ENCODE results near the gene SPRYD4.
A peak's percentile ranks its signal among the peaks of the same experiment; 100 is the strongest.
"Not testable (repeated sequence)": the region's sequence is repeated elsewhere in the genome, so short reads cannot be mapped to it uniquely, and the experiment has no call there.

SPRYD4 gene

DNA sequence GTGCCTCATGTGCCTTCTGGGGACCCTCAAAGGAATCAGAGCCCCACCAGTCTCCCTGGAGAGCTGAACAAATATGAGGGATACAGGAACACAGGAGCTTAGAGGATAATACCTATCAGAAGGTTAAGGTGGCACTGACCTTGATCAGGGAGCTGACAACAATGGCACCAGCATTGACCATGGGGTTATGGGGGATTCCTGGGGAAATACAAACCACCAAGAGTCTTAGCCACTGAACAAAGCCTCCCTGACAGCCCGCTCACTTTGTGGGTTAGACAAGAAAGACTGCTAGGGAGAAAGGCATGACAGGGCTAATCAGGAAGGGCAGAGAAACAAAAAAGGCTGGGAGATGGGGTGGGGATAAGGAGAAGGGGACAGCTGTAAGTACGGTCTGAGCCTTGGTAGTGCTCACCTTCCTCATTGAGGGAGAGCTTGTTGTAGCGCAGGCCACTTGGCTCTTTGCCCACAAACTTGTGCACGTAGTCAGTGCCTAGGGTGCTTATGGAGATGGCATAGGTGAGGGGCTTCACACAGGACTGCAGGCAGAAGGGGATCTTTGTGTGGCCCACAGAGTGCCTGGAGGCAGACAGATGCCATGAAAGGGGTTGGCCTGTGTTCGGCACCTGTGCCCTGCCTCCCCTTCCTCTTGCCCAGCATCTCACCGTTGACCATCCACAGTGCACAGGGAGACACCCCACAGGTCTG is 9.3 kb downstream of the SPRYD4 start:
- no peak for DNase-seq

DNA sequence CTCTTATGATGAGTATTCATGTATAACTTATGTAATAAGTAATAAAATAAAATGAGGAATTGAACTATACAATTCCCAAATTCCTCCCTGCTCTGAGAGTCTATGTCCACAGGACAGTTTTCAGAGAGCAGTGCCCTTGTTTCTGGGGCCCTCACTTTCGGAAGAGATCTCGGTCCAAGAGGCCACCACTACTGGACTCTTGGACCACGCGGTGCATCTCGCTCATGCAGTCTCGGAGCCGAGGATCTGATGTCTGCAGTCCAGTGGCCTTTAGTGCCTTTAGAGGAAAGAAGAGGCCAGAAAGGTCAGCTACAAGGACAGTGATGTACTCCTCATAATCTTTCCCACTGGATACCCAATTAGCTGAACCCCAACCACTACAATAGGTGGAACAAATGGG is 11.2 kb downstream of the SPRYD4 start:
- DNase-seq = no peak

DNA sequence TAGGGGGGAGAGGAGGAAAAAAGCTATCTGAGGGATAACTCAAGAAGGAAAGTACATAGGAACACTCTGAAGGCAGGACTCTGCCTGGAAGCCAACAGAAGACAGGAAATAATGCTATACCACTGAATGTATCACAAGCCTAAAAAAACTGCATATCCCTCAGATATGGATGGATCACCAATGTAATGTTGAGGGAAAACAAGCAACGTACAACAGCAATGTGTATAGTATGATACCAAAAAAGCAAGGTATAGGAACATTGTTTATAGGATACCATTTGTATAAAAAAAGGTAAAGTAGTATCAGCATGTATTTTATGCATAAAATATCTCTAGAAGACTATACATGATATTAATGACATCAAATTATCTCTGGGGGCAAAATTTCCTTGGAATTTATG is 16.2 kb downstream of the SPRYD4 start:
- no peak for DNase-seq

DNA sequence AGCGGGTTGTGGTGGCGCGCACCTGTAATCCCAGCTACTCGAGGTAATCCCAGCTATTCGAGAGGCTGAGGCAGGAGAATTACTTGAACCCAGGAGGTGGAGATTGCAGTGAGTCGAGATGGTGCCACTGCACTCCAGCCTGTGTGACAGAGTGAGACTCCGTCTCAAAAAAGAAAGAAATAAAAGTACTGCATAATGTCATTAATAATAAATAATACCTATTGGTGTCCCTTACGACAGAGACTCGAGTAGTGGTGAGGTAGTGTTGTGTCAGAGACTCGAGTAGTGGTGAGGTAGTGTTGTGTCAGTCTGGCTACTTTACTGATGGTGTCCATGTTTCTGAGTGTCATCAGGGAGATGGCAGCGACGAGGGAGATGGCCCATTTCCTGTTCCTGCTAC is 18.3 kb downstream of the SPRYD4 start:
- DNase-seq = no peak

DNA sequence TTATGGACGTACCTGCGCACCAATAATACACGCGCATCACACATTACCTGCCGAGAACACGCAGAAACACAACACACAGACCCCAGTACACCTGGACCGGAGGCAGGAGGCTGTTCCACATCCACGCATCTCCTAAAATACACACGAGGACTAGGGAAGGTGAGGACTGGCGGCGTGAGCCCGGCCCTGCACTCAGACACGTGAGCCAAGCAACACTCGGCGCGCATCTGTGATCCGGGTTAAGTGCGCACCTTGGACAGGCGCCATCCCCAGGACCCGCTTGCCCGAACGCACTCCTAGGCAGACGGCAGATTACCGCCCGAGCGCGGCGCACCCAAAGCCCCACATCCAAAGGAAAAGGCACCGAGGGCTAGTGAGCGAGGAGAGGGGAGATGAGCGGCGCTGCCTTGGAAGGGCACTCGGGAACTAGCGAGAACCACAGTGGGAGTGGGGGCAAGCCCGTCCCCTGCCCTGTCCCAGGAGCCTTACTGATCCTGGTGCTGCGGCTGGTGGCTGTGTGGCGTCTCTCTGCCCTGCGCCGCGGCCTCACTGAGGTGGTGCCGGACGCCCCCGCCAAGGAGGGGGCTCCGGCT is 19.2 kb downstream of the SPRYD4 start:
- no peak for DNase-seq

DNA sequence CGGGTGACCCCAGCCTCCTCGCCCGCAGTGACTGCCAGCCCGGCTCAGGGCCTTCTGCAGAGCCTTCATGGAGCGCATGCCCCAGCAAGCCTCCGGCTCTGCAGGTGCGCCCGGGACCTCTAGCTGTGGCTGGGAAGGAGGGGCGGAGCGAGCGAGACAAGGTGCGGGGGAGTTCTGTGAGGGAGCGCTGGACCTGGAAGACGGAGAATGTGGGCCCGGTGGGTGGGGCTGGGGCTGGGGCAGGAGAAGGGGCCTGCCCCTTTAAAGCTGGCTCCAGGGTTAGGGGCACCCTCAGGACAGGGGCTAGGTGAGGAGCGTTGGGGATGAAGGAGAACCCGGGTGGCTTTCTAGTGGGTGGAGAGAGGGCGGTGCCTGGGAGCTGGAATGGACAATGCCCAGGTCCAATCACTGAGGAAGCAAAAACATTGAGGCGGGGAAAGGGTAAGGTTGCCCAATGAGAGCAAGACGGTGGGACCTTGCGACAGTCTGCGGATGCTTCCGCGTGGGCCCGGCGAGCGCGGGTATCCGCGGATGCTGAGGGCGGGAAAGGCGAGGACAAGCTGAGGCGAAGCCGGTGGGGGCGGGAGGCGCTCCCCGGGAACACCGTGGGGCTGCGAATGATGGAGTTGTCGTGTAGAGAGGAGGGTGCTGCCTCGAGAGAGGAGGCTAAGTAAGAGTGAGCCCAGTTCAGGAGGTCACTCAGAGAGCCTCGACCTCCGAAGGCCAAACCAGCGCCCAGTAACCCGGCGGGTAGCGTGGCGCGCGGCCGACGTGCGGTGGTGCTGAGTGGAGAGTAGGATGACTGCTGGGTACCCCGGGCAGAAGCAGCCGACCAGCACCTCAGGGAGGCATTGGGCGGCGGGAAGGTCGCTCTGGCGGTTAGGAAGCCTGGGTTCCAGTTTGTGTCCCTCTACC is 19.9 kb downstream of the SPRYD4 start, which contains the start of gene GLS2:
Gene GLS2, minus strand, starts transcription at position 121 of the 915 bp plus-strand sequence. Its CDS starts 43 bp downstream, at position 78.
- DNase-seq = no peak

DNA sequence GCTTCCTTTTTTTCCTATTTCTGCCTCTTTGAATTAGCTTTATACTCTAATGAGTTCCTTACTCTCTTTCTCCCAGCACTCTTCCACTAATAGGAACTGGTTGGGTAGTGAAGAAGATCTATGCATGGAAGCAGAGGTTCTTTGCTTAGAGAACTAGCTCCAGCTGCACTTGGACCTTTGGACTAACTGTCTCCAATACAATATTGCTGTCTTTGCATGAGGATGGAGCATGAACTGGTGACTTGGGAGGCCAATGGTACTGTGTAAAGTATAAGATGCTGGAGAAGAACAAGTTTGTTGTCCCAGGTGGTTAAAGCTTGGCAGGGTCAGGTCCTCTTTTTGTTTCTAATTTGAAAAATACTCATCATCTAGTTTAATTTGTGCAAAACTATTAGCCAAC is 22.0 kb downstream of the SPRYD4 start:
- DNase-seq = no peak

DNA sequence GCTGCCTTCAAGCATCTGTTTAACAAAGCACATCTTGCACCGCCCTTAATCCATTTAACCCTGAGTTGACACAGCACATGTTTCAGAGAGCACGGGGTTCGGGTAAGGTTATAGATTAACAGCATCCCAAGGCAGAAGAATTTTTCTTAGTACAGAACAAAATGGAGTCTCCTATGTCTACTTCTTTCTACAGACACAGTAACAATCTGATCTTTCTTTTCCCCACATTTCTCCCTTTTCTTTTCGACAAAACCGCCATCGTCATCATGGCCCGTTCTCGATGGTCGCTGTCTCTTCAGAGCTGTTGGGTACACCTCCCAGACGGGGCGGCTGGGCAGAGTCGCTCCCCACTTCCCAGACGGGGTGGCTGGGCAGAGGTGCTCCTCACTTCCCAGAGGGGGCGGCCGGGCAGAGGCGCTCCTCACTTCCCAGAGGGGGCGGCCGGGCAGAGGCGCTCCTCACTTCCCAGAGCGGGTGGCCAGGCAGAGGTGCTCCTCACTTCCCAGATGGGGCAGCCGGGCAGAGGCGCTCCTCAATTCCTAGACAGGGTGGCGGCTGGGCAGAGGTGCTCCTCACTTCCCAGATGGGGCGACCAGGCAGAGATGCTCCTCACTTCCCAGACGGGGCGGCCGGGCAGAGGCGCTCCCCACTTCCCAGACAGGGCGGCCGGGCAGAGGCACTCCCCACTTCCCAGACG is 25.2 kb downstream of the SPRYD4 start:
- not testable (repeated sequence) for DNase-seq

DNA sequence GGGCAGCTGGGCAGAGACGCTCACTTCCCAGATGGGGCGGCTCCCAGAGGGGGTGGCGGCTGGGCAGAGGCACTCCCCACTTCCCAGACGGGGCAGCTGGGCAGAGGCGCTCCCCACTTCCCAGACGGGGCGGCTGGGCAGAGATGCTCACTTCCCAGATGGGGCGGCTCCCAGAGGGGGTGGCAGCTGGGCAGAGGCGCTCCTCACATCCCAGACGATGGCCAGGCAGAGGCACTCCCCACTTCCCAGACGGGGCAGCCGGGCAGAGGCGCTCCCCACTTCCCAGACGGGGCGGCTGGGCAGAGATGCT is 25.7 kb downstream of the SPRYD4 start:
- DNase-seq = not testable (repeated sequence)

DNA sequence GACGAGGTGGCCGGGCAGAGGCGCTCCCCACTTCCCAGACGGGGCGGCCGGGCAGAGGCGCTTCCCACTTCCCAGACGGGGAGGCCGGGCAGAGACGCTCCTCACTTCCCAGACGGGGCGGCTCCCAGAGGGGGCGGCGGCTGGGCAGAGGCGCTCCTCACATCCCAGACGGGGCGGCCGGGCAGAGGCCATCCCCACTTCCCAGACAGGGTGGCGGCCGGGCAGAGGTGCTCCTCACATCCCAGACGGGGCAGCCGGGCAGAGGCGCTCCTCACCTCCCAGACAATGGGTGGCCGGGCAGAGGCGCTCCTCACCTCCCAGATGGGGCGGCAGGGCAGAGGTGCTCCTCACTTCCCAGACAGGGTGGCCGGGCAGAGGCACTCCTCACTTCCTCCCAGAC is 26.1 kb downstream of the SPRYD4 start:
- DNase-seq = not testable (repeated sequence)

DNA sequence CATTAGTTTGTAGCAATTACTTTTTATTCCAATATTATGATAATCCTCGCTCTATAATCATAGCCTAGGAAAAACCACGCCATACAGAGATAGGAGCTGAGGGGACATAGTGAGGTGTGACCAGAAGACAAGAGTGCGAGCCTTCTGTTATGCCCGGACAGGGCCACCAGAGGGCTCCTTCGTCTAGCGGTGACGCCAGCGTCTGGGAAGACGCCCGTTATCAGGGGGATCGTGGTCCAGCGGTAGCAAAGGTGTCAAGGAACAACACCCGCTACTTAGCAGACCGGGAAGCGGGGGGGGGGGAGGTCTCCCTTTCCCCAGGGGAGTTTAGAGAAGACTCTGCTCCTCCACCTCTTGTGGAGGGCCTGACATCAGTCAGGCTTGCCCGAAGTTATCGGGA is 28.3 kb downstream of the SPRYD4 start:
- DNase-seq = peak; percentile 16

DNA sequence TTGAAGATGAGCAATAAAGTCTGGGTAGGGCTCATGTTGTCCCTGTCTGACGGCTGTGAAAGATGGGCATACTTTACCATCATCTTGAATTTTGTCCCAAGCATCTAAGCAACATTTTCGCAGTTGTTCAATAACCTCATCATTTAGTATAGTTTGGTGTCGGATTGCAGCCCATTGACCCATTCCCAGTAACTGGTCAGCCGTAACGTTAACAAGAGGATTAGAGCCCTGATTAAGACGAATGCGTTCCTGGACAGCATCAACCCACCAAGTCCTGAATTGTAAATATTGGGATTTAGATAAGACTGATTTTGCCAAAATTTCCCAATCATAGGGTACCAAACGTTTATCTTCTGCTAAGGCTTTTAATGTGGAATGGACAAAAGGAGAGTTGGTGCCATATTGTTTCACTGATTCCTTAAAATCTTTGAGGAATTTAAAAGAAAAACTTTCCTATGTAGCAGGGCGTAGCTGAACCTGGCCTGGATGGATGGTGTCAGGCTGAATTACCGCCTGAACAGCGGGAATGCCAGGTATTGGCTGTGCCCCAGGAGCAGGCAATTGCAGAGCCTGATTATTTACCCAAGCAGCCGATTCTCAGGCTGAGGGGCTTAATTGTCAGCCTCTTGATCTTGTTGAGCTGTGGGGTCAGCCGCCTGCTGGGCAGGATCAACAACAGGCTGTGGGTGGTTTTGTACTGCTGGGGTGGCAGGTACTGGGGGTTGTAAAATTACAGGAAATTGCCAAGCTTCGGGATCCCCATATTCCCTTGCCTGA is 29.9 kb downstream of the SPRYD4 start:
- DNase-seq = not testable (repeated sequence)

DNA sequence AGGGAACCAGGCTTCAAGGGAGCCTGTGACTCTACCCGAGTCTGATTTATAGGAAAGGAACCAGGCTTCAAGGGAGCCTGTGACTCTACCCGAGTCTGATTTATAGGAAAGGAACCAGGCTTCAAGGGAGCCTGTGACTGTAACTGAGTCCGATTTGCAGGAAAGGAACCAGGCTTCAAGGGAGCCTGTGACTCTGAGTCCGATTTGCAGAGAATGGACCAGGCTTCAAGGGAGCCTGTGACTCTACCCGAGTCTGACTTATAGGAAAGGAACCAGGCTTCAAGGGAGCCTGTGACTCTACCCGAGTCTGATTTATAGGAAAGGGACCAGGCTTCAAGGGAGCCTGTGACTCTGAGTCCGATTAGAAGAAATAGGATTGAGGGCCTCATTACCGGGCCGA is 31.1 kb downstream of the SPRYD4 start:
- not testable (repeated sequence) for DNase-seq

DNA sequence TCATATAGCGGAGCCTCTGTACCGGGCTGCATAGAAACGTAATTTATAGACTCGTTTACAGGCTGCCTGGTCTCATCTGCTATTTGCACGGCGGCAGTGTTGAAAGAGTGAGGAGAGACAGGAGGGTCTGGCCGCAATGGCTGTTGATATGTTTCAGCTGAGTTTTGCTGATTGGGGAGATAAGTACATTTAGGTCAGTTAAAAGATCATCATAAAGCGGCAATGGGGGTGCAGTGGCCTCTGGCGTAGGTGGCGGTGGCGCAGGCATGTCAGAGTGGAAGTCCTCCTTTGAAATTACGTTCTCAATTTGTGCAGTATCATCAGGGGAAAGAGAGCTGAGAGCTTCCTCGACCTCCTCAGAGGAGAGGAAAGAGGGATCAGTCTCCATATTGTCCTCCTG is 31.5 kb downstream of the SPRYD4 start:
- not testable (repeated sequence) for DNase-seq

DNA sequence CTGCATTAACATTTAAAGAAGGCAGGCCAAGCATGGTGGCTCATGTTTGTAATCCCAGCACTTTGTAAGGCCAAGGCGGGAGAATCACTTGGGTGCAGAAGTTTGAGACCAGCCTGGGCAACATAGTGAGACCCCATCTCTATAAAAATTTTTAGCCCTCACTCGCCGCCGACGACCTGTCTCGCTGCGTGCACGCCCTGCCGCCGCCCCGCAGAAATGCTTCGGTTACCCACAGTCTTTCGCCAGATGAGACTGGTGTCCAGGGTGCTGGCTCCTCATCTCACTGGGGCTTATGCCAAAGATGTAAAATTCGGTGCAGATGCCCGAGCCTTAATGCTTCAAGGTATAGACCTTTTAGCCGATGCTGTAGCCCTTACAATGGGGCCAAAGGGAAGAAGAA is 42.4 kb downstream of the SPRYD4 start:
- DNase-seq = no peak

DNA sequence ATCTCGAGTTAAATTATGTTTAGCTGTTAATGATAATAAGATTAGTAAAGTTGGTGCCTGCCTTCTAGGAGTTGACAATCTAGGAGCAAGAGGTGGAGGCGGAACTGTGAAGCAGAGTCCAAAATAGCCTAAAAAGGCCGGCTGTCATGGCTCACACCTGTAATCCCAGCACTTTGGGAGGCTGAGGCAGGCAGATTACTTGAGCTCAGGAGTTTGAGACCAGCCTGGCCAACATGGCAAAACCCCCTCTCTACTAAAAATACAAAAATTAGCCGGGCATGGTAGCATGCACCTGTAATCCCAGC is 45.6 kb downstream of the SPRYD4 start:
- not testable (repeated sequence) for DNase-seq

DNA sequence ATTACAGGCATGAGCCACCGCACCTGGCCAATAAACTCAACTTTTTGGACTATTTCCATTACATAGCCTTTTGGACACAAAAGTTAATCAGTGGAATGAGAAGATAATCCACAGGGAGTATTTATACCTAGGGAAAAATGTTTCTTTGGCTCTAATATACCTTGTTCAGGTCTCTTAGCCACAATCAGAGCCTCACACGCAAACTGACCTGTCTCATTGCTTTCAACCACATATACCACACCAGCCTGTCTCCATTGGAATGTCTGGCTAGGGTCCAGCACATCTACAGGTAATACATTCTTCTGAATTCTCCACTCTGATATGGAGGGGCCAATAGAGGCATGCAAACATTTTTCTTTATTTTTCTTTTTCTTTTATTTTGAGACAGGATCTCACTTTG is 49.5 kb downstream of the SPRYD4 start:
- no peak for DNase-seq

DNA sequence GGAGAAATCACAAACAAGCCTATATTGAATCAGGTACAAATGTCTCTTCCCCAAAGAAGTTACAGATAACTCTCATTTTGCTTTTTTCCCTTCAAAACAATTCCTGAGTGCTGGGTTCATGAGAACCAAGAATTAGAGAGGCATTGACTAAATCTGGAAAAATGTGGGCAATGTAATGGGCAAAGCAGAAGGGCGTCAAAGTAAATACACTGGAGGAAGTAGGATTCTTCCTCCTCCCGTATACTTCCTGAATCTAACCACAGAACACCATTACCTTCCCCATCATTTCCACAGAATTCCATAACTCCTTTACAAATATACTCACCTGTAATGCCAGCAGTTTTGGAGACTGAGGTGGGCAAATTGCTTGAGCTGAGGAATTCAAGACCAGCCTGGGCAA is 50.2 kb downstream of the SPRYD4 start:
- no peak for DNase-seq

DNA sequence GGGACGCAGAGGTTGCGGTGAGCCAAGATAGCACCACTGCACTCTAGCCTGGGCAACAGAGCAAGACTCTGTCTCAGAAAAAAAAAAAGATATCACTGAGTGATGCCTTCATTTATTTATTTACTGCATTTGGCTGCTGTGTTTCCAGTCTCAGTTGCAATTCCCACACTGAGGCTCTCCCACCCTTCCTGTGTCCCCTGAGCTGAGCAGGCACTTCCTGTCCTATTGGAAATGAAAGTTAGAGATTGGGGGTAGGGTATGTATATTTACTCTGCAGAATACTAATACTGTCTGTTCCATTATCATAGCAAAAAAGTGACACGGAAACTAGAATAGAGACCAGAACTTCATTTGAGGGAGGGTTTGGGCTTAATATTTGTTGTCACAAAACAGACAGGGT is 51.7 kb downstream of the SPRYD4 start:
- no peak for DNase-seq

DNA sequence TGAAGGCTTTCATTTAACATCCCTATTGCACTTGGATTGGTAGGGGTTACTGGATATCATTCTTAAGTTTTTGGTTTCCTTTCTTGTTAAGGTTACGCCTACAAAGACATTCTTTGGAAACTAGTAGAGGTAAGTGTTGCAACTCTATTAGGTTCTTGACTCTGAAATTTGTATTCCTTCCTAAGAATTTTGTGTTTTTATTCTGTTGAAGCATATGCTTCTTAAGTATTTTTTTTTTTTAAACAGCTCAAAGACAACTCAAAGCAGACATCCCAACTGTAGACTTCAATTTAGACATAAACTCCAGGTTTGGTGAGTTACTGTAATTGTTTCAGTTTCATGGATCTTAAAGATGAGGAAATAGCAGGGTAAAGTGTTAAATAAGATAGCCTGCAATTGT is 52.1 kb downstream of the SPRYD4 start:
- no peak for DNase-seq

DNA sequence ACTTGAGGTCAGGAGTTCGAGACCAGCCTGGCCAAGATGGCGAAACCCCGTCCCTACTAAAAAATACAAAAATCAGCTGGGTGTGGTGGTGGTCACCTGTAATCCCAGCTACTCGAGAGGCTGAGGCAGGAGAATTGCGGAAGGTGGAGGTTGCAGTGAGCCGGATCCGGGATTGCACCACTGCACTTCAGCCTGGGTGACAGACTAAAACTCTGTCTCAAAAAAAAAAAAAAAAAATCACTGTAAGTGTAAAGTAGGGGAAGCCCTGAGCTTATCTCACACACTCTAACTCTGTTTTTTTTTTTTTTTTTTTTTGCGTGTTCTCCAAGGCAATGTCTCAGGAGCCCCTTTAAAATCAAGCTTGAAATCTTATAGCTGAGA is 52.8 kb downstream of the SPRYD4 start:
- no peak for DNase-seq

DNA sequence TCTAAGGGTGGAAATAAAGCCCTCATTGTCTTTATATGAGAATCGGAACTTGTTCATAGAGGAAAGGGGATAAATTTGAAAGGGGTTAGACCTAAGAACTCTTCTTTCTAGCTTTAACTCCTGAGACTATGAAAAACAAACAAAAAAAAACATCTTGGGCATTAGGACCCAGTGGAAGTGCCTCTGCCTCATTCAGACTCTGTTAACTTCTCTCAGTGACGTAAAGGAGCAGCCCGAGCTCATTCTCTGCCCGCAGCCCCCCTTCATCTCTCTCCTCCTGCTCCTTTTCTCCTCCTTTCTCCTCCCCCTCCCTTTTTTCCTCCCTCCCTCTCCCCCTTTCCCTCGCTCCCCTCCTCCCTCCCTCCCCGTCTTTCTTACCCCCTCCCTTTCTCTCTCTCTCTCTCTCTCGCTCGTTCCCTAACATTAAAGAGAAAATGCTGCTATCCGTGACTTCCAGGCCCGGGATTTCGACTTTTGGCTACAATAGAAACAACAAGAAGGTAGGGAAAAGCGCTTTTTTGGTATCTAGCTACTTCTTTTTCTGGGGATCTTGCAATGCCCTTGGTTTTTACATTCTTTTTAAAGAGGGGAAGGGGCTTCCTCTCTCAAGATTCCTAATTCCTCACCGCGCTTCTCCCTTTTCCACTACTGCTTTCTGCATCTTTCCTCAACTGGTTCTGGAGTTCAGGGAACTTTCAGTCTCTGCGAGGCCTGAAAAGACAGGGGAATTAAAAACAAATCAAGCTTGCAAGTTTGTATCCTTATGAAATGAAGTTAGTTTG is 53.4 kb downstream of the SPRYD4 start, which contains the start of gene RBMS2:
Gene RBMS2, plus strand, starts transcription at position 231 of the 782 bp plus-strand sequence. Its CDS starts 204 bp downstream, at position 435.
- DNase-seq = no peak
